ENCODE results near the gene KCNK18.
"Not testable (repeated sequence)": the region's sequence is repeated elsewhere in the genome, so short reads cannot be mapped to it uniquely, and the experiment has no call there.

The KCNK18 gene

DNA sequence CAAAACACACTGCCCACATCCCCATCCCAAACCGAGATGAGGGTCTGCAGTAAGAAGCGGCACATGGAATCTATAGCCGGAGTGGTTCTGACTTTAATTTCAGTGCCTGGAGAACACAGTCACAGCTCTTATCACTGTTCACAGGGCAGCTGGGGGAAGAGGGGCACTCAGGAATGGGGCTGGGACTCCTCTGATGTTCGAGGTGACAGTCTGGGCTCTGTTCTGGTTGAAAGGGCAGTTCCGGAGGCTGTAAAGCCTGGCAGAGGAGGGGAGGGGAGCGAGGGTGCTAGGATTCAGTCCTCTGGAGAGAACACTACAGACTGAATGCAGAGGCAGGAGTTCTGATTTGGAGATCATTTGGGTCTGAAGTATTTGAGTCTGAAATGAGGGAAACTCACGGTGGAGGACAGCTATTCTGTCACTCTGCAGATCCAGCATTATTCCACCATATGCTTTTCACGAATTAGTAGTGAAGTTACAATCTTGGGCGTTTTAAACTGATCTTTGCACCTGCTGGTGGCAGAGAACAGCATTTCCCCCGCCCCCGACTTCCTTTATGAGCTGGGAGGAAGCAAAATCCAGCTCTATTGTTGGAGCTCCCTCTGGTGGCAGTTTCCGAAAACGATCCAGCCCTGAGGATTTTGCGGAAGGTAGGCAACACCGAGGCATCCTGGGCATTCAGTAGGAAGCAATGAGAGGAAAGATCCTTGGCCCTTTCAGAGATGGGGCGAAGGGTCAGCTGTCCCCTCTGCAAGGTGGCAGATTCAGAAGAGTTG is 22.7 kb upstream of the KCNK18 start:
- peak; percentile 81 for DNase-seq

DNA sequence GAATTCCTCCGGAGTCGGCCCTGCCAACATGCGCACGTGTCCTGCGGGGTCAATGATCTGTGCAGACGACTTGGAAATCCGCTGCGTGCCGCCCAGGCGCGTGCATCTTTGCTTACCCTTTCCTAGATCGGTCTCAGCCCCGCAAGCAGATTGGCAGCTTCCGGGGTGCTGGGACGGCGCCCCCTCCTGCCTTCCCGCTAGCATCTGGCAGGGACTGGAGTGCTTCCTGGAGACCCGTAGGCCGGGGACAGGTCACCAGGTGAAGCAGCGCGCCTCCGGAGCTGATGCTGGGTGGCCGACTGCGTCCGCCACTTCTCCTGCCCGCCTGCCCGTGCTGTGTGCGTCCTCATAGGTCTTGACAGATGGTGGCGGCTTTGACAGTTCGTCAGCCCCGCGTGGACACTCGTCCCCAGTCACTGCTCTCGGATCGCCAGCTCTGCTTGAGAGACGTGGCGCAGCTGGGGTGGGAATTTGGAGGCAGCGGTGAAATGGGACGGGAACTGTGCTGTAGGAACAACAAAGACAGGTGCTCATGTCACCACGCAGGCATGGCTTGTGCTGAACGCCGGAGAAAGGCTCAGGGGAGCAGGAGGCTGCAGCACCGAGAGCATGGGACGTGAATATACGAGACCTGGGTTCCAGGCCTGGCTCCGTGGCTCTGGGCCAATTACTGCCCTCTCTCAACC is 21.9 kb upstream of the KCNK18 start:
- peak; percentile 44 for DNase-seq

DNA sequence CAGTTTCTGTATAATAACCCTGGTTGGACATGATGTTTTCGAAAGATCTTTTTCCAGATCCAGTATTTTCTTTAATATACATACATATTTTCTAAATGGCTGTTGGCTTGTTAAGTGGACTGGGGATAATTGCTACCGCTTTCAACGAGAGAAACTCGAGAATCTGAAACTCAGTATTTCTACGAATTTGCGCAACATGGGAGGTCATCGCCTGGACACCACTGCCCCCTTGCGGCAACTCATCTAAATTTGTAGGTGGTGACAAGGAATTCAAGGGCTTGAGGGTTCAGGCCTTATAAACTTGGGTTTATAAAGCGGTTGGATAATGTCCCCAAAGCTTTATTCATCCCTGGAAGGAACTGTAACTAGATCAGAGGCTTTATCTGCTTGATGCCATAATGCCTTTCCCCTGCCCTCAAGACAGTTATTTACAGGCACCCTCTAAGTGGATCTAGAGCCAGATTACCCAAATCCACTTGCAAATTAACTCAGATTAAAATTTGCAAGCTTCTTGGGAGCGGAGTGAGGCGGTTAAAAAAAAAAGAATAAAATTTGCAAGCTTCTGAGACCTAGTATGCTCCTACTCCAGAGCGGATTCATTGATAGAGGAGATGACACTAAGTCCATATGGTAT is 21.3 kb upstream of the KCNK18 start:
- DNase-seq, result peak; percentile 76

DNA sequence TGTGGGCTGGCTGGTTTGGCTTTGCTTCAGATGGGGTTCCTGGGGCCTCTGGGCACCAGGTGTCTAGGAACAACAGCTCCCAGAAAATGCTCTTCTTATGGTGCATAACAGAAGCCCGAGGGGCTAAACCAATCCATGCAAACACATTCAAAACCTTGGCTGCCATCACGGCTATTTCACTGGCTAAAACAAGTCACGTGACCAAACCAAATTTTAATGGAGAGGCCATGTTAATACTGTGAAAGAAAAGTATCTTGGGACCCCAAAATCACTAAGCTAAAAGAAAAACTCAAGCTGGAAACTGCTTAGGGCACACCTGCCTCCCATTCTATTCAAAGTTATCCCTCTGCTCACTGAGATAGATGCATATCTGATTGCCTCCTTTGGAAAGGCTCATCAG is 19.1 kb upstream of the KCNK18 start:
- no peak for DNase-seq

DNA sequence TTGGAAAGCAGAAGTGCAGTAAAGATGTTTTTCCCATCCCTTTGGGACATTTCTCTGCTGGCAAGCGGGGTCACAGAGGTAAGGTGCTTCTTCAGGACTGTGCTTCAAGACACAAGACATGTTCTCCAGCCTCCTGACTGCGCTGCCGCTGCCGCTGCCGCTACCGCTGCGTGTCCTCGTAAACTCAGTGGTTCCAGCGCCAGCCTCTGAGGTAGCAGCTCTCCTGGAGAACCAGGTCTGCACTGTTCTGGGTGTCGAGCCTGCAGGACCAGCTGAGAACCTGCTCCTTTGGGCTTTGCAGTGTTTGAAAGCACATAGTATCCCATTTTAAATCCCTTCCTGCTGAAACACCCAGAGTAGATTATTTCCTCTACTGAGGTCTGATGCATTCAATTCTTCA is 13.0 kb upstream of the KCNK18 start:
- DNase-seq, result no peak

DNA sequence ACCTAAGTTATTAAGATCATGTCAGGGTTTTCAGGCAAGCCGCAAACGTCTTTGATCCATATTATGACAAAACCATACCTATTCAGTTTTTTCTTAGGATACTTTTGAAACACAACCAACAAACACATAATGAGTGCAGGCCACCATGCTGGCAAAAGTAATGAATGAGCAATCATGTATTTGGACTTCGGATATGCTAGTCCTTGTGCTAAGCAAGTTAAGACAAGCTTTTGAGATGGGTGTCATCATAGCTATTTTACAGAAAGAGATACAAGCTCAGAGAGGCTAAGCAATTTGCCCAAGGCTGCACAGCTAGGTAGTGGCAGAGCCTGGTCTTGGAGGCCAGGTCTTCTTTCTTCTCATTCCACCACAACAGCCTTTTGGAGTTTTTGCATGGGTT is 12.5 kb upstream of the KCNK18 start:
- DNase-seq, result no peak

DNA sequence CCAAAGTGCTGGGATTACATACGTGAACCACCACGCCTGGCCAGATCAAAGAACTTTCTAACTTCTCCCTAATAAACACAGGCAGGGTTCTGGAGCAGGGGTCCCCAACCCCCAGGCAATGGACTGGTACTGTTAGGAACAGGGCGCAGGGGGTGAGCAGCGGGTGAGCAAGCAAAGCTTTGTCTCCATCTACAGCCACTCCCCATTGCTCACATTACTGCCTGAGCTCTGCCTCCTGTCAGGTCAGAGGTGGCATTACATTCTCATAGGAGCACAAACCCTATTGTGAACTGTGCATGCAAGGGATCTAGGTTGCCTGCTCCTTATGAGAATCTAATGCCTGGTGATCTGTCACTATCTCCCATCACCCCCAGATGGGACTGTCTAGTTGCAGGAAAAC is 11.5 kb upstream of the KCNK18 start:
- DNase-seq, result not testable (repeated sequence)

DNA sequence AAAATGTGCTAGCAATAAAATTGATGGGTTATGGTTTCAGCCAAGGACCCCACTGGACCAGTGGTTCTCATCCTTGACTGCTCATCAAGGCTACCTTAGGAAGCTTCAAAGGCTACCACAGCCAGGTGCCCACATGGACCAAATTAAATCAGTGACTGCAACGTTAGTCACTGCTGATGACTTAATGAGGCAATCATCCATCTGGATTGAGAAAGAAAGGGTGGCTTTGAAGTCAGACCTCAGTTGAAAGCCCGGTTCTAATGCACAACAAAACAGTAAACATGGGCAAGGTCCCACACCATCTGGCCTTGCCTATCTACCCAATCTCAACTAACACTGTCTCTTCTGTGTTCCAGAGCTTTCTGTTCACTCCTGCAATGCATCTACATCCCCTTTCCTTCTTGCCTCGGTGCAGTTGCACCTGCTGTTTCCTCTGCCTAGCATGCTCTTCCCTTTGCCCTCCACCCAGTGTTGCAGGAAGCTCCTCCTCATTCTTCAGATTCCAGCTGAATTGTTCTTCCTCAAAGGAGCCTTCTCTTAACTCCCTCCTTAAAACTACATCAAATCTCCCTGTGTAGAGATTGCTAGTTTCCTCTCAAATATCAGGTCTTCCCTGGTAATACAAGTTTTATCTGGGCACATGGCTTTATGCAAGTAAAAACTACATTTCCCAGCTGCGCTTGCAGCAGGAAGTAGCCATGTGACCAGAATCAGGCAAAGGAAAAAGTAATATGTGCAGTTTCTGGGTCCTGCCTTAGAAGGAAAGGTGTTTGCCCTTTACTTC is 10.3 kb upstream of the KCNK18 start:
- no peak for DNase-seq

DNA sequence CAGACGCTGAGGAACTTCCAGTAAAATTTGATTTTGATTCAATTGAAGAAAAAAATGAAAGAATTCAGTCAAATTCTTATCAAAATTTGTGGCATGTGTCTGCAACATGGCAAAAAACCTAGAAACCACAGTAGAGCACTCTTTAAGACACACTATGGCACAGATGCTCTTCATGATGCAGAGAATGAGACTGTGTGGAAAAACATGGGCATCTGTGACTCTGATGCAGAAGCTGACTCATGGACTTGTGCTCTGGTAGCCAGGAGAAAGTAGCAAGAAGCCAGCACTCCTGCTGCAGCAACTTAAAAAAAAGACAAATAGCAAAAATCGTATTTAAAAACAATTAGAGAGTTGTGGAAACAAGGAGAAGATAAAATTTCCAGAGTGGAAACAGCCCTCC is 8.9 kb upstream of the KCNK18 start:
- DNase-seq, result no peak

DNA sequence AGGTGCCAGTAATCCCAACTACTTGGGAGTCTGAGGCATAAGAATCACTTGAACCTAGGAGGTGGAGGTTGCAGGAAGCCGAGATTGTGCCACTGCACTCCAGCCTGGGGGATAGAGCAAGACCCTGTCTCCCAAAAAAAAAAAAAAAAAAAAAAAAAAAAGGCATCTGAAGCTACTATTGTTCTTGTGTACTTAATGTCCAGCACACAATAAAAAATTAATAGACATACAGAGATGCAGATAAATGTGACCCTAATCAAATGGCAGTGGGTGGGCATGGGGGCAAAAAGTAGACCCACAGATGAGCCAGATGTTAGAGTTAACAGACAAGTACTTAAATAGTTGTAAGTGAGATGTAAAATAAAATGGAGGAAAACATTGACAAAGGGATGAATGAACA is 7.7 kb upstream of the KCNK18 start:
- DNase-seq, result no peak

DNA sequence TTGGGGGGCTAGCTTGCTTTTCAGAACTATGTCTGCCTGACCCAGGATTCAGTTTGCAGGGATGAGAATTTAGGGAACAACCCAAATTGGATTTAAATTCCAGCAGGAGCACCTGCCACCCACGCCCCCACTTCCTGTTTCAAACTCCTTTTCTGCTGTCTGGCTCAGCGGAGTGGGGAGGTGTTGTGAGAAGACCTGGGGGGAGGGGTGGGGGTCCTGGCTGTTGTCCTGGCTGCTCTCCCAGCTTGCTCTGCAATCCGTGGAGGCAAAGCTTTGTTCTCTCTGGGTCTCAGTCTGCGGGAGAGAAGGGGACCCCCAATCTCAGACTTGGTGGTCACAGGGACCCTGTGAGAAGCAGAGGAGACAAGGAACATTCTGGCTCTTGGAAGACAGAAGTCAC is 799 bp downstream of the KCNK18 start:
- DNase-seq, result no peak

DNA sequence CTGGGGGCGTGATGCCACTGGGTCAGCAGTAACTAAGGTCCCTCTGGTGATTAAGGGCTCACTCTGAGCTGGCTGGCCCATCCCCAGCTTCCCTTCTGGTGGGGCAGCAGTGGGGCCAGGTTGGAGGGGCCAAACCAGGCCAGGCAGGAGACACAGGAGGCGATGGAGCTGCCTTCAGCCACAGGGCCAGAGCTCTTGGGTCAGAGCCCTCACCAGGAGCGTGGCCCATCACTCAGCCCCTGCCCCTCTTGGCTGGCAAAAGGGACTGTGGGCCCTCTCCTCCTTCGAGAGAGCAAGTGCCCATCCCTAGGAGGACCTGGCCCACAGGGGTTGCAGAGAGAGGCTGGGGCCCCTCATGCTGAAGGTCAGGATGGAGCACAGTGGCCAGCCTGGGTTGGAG is 4.5 kb downstream of the KCNK18 start:
- DNase-seq, result no peak

DNA sequence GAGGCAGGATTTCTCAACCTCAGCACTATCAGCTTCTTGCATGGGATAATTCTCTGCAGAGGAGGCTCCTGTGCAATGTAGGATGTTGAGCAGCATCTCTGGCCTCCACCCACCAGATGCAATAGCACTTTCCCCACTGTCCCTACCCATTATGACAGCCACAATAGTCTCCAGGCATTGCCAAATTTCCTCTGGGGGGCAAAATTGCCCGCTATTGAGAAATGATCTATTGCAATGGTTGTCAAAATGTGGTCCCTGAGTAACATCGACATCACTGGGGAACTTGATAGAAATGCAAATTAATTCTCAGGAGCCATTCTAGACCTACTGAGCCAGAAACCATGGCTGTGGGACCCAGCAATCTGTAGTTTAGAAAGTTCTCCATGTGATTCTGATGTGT is 7.0 kb downstream of the KCNK18 start:
- DNase-seq, result no peak

DNA sequence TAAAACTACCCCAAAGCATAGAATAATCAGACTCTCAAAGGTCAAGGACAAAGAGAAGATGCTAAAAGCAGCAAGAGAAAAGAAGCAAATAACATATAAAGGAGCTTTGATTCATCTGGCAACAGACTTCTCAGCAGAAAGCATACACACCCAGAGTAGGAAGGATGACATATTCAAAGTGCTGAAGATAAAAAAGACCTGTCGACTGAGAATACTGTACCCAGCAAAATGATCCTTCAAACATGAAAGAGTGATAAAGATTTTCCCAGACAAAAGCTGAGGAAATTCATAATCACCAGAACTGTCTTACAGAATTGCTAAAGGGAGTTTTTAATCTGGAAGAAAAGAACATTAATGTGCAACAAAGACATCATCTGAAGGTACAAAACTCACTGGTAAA is 14.9 kb downstream of the KCNK18 start:
- no peak for DNase-seq

DNA sequence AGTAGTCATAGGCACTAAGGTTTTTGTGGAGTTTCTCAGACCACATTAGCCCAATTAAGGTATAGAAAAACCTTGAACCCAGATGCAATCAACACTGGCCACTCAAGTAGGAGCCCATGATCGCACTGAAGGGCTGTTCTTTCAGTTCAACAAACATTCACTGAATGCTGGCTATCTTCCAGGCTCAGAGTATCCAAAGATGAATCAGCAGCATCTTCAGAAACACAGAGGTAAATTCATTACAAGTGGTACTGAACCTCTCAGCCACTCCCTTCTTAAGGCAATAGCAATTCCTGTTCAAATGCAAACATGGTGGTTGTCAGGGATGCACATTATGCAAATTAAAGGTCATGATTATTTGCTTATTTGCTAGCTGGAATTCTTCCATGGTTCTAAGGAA is 17.1 kb downstream of the KCNK18 start:
- DNase-seq, result no peak

DNA sequence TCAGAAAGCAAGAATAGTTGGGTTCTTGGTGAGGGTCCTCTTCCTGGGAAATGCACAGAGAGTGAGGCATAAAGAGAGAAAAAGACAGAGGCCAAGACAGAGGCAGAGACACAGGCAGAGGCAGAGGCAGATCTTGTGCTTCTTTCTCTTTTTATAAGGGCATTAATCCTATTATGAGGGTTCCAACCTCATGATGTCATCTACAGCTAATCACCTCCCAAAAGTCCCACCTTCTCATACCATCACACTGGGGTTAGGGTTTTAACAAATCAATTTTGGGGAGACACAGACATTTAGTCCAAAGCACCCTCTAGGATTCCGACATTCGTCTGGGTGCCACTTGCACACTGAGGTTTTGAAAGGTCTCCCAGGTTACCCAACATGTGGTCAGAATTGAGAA is 17.8 kb downstream of the KCNK18 start:
- no peak for DNase-seq

DNA sequence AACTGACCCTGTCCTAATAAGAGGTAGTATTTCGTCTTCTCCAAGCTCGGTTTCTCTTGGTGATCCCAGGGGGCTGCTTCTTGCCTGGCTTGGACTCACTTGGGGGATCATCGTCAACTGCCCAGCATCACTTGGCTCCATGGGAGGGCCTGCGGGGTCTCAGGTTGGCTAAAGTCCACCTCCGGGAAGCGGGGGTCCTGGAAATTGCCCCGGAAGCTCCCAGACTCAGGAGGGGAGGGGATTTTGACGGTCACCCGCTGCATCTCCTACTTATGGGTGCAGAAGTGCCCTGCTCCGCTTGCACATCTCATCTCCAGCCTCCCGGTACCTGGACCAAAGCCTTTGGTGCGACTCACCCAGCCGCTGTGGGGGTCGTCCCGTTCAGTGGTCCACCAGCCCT is 18.7 kb downstream of the KCNK18 start:
- no peak for DNase-seq

DNA sequence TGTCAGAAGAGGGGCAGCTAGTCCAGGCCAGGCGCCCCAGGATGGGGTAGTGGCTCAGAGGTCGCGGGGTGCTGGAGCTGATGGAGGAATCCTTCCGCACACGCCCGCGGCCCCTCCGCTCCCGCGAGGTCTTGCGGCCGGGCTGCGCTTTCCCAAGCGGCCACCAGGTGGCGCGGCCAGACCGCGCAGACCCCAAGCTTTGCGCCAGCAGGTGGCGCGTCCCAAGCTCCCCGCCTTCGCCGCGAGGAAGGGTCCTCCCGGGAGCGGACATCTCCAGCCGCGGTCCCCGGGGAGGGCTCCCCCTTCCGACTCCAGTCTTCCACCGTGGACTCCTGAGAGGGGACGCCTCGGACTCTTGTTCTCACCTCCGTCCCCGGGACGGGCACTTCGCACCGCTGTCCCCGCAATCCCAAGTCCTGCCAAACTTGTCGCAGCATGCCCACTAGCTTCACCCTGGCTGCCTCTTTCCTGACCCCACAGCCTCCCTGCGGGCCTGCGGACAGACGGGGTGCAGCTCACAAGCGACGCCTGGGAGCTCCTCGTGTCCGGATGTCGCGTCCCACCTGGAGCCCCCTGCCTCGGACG is 19.4 kb downstream of the KCNK18 start:
- peak; percentile 80 for DNase-seq

DNA sequence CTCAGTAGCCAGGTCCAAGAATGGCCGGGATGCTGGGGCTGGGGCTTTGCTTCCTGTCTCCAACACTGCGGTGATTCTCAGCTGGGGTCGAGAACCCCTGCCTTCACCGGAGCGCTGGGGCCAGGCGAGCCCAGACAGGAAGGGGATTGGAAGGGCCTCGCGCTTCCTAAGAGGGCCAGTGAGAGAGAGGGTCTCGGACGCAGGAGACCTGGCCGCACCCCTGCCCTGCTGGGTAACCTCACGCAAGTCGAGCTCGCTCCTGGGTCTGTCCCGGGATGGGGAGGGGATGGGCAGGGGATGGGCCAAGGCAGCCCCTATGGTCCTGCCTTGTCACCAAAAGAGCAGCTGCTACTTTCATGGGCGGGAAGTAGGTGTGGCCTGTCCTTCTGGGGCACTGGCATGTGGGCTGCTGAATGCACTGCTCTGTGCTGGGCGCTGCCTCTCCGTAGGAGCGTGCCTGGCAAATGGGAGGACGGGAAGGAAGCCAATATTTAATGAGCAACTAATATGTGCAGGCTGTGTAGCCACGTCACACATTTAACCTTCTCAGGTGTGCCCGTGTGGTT is 20.0 kb downstream of the KCNK18 start:
- DNase-seq, result peak; percentile 33

DNA sequence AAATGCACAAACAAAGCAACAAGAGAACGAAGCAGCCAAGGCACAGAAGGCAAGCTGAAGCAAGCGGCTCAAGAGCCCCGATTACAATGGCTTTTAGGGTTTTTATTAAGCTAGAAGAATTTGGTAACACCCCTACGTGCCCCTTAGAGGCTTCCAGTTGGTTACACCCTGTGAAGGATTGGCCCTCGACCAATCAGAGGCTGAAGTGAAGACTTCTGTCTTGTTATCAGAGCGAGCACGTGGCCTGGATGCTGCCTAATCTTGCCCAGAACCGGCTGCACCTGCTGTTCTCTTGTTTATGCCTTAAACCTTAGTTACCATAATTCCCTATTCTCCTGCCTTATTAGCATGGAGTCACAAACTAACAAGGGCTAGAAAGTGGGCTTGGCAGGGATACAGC is 21.4 kb downstream of the KCNK18 start:
- no peak for DNase-seq

DNA sequence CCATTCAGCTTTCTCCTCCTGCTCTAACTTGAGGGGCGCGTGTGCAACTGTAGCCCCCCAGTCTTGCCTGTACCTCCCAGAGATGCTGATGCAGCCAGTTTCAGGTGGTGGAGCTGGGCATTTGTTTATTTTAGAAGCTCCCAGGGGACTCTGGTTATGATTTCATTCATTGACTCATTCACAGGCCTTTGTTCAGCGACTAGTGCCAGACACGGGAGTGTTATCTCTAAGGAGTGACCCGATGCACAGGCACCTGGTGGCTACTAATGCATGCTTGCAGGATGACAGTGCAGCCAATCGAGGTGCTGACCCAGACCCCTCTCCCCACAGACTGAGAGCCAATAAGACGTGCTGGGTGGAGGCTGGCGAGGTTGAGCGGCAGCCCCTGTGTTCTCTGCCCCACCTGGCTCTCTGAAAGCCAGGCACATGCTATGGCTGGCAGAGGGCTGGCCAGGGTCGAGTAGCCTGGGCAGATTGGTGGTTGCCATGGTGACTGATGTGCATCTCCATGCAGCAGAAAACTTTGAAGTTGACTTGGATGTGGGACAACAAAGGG is 23.9 kb downstream of the KCNK18 start:
- DNase-seq, result no peak

DNA sequence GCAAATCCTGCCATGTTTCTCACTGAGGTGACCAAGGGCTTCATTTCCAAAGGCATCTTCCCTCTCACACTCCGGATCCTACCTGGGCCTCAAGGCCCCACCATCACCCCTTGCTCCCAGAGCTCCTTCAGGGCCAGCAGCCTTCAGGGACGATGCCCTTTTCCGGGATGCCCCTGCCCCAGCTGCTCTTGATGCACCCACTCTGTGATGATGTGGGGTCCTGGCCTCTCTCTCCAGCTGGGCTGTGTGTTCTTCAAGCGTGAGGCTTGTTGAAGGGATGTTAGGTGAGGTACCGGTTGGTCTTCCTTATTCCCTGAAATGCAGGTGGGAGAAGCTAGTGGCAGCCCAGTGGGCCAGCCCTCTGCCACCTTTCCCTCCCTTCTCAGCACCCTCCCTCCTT is 25.3 kb downstream of the KCNK18 start:
- no peak for DNase-seq

All from activated CD4-positive, CD25-positive, alpha-beta regulatory T cell treated with anti-CD3 and anti-CD28 coated beads, Interleukin-2, amount 50 U/mL, for 72 hours (primary cell).